Calu3 (cell line): ENCODE results near the gene HSD17B7. TPM values are rescaled to one million over a fixed set of nuclear protein-coding genes. Genes with fewer than 3 reads are reported as not detected.

Source experiments
- BruUV-seq: library from RNA; stranded (reverse); fragments of 400-500 nt; replicated peaks from 2 replicates; lab custom pipeline; 2021; lab: Mats Ljungman, UMichigan
- CTCF ChIA-PET: fragments of 300-600 bp; sonication (Branson Sonifier 250); formaldehyde crosslinking; loops from one replicate; lab custom pipeline; 2022; ENCODE audit warnings: antibody characterized with exemption; lab: Charles Lee
- DNase-seq: peaks from one replicate; pipeline ENCODE4 v3.0.0; 2022
- H3K27ac Mint-ChIP-seq: one replicate; pipeline ENCODE4 v1.8.0; 2022; ENCODE audit warnings: mixed read lengths; ENCODE audit not compliant: unreplicated experiment
- H3K27me3 Mint-ChIP-seq: one replicate; pipeline ENCODE4 v1.8.0; 2022; ENCODE audit warnings: mixed read lengths; ENCODE audit not compliant: unreplicated experiment
- H3K36me3 Mint-ChIP-seq: one replicate; pipeline ENCODE4 v1.8.0; 2022; ENCODE audit warnings: mild to moderate bottlenecking, moderate library complexity, mixed read lengths; ENCODE audit not compliant: insufficient read depth, unreplicated experiment
- H3K4me1 Mint-ChIP-seq: one replicate; pipeline ENCODE4 v1.8.0; 2022; ENCODE audit warnings: mild to moderate bottlenecking, low read depth, mixed read lengths; ENCODE audit not compliant: unreplicated experiment
- H3K4me3 Mint-ChIP-seq: one replicate; pipeline ENCODE4 v1.8.0; 2022; ENCODE audit warnings: mild to moderate bottlenecking, low read depth, moderate library complexity, mixed read lengths; ENCODE audit not compliant: unreplicated experiment
- H3K9me3 Mint-ChIP-seq: one replicate; pipeline ENCODE4 v1.8.0; 2022; ENCODE audit warnings: low read depth, mixed read lengths; ENCODE audit not compliant: unreplicated experiment
- intact Hi-C: fragments of 100-400 bp; cut with micrococcal nuclease; formaldehyde crosslinking; loops from one replicate; pipeline ENCODE4 v1.10.0; 2022; ENCODE audit not compliant: unreplicated experiment
- total RNA-seq: library from RNA; stranded (reverse); gene quantifications from 2 replicates; pipeline ENCODE4 v1.2.3, GENCODE V29; 2022
- TF ChIP-seq, protein P1 (sequence below): fragments of 200-600 bp; IDR thresholded peaks from one replicate; pipeline ENCODE4 v1.8.0; 2022; ENCODE audit warnings: antibody characterized with exemption; ENCODE audit not compliant: unreplicated experiment

HSD17B7 gene
- total RNA-seq, 1 experiment from 2014 or later: 59.3 TPM

DNA sequence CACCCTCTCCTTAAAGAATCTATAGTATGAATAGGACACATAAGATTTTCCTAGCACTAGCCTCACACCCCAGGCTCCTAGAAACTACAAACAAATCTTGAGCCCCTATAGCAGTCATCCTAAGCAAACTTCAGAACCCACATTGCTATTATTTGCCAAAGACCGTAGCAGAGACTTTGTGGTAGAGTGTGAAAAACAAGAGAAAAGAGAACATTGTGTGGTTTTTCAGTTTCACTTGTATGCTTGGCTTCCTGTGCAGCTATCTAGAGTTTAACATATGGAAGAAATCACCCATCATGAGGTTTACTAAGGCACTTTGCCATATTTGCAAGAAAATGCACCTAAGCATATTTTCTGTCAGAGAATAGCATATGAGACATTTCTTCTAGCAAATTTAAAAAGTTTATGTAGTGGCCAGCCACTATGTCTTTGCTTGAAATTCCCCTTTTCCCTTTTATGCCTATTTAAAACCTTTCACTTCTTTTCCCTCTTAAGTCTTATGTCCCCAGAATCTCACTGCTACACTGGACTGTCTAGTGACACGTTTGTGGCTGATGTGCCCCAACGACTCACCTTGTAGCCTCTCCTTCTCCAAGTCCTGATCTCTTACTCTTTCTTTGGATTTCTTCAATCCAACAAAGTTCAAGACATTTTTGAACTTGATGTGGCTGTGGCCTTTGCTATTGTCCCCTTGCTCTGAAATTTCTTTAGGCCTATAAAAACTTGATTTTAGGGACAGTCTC lies 44.8 kb downstream of the HSD17B7 start:
- H3K27me3 Mint-ChIP-seq: peaks cover 27% of the 10 kb centered on the region
- no peak overlapping the region for H3K27ac Mint-ChIP-seq
- H3K36me3 Mint-ChIP-seq: no peaks in the 10 kb centered on the region
- CTCF ChIA-PET: interaction anchor here (0.7 kb wide), 1 partner anchor 96 kb away, joined by 3 read pairs; no protein-coding TSS in a partner anchor
- TF ChIP-seq, protein P1, sequence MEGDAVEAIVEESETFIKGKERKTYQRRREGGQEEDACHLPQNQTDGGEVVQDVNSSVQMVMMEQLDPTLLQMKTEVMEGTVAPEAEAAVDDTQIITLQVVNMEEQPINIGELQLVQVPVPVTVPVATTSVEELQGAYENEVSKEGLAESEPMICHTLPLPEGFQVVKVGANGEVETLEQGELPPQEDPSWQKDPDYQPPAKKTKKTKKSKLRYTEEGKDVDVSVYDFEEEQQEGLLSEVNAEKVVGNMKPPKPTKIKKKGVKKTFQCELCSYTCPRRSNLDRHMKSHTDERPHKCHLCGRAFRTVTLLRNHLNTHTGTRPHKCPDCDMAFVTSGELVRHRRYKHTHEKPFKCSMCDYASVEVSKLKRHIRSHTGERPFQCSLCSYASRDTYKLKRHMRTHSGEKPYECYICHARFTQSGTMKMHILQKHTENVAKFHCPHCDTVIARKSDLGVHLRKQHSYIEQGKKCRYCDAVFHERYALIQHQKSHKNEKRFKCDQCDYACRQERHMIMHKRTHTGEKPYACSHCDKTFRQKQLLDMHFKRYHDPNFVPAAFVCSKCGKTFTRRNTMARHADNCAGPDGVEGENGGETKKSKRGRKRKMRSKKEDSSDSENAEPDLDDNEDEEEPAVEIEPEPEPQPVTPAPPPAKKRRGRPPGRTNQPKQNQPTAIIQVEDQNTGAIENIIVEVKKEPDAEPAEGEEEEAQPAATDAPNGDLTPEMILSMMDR: no peak
- H3K9me3 Mint-ChIP-seq: peaks cover 8% of the 10 kb centered on the region
- BruUV-seq: no TSS peak
- H3K4me1 Mint-ChIP-seq: no peaks in the 10 kb centered on the region
- DNase-seq: no peak
- intact Hi-C loops: no loop called here
- H3K4me3 Mint-ChIP-seq: no peak overlapping the region

DNA sequence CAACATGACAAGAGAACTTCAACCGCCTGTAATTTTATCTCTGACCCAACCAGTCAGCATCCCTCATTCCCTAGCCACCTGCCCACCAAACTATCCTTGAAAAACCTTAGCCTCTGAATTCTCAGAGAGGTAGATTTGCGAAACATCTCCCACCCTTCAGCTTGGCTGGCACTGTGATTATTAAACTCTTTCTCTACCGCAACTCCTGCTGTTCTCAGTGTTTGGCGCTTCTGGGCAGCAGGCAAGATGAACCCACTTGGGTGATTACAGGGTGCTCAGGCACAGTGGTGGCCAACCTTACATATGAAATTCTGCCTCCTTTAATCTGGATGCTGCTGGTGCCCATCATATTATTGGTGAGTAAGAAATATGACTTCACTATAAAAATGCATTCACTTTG lies 48.4 kb downstream of the HSD17B7 start:
- intact Hi-C loops: no loop called here
- Mint-ChIP-seq H3K27ac (no peak overlapping the region), H3K36me3 (no peaks in the 10 kb centered on the region), H3K9me3 (peaks cover 8% of the 10 kb centered on the region), H3K4me1 (no peaks in the 10 kb centered on the region), H3K27me3 (peaks cover 32% of the 10 kb centered on the region), H3K4me3 (no peak overlapping the region)
- DNase-seq: no peak
- BruUV-seq: no TSS peak
- CTCF ChIA-PET: no interaction called here
- TF ChIP-seq, protein P1: no peak

DNA sequence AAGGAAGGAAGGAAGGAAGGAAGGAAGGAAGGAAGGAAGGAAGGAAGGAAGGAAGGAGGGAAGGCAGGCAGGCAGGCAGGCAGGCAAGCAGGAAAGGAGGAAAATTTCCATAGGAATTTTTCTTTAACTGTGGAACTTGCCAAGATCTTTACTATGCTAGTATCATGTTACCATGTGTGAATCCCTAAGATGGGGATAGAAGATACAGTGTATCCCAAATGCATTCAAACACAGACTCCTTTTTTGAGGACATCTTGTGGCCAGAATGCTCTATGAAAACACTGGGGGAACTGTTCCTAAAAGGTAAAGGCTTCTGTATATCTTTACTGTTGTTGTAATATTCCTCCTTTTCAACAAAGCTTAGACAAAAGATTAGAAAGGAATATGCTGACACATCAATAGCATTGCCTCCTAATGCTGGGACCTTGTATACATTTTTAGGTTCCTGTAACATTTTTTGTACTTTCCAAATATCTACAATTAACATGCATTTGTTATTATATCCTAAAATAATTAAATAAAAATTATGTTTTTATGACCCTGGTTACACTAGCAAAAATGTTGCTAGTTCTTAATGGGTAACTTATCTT lies 49.8 kb downstream of the HSD17B7 start:
- TF ChIP-seq, protein P1: no peak

DNA sequence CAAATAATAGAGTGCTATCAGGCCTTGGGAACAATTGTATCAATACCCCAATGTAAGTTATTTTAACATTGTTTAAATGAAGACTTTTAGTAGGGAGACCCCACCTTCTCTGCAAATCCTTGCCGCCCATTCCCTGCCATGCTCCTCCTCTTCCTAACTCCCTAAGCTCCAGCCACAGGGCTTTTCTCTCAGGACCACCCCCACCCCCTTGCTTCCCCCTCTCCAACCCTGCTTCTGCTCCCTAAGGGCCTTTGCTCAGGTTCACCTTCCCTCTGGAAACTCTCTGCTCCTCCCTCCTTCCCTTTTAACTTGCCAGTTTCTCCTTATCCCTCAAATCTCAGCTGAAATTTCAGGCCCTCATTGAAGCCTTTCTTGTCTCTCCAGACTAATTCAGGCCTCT lies 53.7 kb downstream of the HSD17B7 start:
- no peaks in the 10 kb centered on the region for H3K36me3 Mint-ChIP-seq
- H3K4me1 Mint-ChIP-seq: no peaks in the 10 kb centered on the region
- CTCF ChIA-PET: no interaction called here
- H3K9me3 Mint-ChIP-seq: peaks cover 5% of the 10 kb centered on the region
- no peak overlapping the region for H3K27ac Mint-ChIP-seq
- peaks cover 29% of the 10 kb centered on the region for H3K27me3 Mint-ChIP-seq
- no TSS peak for BruUV-seq
- TF ChIP-seq, protein P1: no peak
- DNase-seq: no peak
- H3K4me3 Mint-ChIP-seq: no peak overlapping the region
- intact Hi-C loops: no loop called here

More for the DNA sequence above, 49.8 kb downstream of the HSD17B7 start:
- H3K27ac Mint-ChIP-seq: no peak overlapping the region
- intact Hi-C loops: no loop called here
- H3K4me1 Mint-ChIP-seq: no peaks in the 10 kb centered on the region
- peaks cover 24% of the 10 kb centered on the region for H3K27me3 Mint-ChIP-seq
- BruUV-seq: no TSS peak
- CTCF ChIA-PET: no interaction called here
- H3K4me3 Mint-ChIP-seq: no peak overlapping the region
- H3K36me3 Mint-ChIP-seq: no peaks in the 10 kb centered on the region
- DNase-seq: no peak
- H3K9me3 Mint-ChIP-seq: peaks cover 8% of the 10 kb centered on the region
